HG02852 (cell line): Measurements from ENCODE around the gene GRIN2A.

ENCODE experiments used
- ATAC-seq: cut with Tn5 transposase; IDR thresholded peaks from one replicate; pipeline ENCODE4 v1.9.1; 2021; ENCODE audit warnings: mild to moderate bottlenecking, moderate library complexity; ENCODE audit not compliant: unreplicated experiment

Gene GRIN2A

DNA sequence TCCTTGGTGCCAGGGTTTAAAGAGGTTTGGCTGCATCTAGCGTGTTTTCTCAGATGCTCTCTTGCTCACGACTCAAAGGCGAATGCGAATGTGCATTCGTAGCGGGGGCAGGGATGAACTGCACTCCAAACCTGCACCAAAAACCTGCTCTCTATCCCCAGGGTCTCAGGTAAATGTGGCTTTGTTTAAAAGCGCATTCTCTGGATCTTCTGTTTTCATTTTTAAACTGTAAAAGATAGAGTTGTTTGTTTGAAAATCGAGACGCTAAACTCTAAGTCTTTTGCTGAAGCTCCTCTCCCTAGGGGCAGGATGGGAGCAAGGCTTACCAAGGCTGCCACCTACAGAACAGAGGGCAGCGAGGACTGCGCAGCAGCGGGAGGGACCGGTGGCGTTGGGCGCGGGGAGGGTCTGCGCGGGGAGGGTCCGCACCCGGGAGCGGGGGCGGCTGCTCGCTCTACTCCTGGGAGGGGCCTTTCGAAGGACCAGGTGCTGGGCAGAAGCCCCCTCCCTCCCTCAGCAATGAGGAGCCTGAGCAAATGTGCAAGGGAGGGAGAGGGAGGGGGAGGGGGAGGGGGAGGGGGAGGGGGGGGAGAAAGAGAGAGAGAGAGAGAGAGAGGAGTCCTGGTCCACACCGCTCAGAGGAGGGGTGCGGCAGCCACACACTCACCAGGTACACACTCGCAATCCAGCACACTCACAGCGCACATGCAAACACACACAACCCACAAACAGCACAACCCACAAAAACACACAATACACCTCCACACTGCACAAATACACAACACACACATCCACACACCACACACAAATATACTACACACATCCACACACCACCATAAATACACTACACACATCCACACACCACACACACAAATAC lies 142.8 kb downstream of the GRIN2A start:
- ATAC-seq: no peak

DNA sequence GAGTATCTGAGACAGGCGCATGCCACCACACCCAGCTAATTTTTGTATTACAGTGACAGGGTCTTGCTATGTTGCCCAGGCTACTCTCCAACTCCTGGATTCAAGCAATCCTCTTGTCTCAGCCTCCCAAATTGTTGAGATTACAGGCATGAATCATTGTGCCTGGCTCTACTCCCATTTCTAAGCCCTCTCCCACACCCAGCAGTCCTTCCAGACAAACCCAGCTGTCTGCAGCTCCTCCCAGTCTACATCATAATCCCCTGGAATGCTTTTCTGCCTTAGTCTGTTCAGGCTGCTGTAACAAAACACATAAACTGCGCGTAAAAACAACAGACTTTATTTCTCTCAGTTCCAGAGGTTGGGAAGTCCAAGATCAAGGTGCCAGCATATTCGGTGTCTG lies 144.5 kb downstream of the GRIN2A start:
- no peak for ATAC-seq

DNA sequence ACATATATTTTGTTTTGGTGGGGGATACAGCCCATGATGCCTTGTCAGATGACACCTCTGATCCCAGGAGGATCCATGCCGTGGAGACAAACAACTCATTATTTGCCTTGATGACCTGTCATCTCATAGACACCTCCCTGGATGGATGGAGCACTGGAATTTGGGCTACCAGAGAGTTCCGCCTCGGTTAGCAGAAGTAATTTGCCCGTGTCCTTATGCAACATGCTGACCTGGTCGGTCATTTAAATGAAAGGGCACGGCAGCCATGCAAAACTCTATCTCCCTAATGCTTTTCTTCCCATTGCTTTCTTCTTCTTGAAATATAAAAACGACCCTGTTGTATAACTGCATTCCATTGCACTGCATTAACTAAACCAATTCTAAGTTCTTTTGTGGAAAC lies 145.3 kb downstream of the GRIN2A start:
- ATAC-seq: no peak

DNA sequence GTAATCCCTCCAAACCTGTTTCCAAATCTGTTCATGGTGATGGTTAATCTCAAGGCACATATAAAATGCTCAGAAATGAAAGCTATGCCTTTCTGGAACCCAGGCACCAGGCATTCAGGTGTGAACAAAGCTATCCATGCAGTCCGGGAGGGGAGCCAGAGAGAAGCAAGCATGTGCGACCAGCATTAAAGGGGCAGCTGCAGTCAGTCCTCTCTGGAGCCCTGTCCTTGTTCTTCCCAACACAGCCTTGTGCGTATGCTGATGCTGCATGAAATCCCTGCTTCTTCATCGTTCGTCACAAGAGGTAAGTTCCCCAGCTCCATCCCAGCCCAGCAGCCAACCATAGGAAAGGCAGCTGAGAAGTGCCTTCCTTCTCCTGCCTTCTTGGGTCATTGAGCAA lies 148.7 kb downstream of the GRIN2A start:
- no peak for ATAC-seq

DNA sequence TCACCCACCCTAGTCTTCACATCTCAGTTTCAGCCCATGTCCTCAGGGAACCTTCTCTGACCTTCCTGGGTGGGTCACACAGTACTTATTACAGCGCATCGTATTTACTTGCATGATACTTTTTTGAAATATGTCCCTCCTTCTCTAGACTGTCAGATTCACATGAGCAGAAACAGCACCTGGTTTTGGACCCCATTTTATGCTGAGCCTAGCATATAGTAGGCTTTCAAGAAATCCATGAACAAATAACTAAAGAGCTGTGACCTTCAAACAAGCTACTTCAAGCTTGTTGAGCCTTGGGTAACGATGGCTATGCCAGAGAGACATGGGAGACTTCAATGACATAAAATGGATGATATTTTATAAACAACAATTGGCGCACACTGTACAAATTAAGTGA lies 150.3 kb downstream of the GRIN2A start:
- ATAC-seq: no peak

DNA sequence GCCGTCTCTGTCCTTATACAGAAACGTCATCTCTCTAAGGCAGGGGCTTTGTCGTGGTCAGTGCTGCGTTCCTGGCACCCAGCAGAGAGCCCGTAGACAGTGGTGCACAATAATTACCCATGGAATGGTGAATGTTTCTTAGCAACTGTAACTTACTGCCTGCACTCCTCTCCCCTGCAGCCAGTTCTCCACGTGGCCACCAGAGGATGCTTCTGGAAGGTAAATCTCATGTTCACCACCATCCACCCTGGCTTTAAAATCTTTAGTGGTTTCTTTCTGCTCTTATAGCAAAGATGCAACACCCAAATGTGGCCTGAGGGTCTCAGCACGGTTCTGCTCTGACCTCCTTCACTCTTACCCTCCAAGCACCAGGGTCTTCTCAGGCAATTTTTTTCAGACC lies 150.8 kb downstream of the GRIN2A start:
- ATAC-seq: no peak

GRCh38 chr16:10028644-10029043 lies 153.6 kb downstream of the GRIN2A start:
- ATAC-seq: no peak

GRCh38 chr16:10027553-10027952 lies 154.7 kb downstream of the GRIN2A start:
- no peak for ATAC-seq

DNA sequence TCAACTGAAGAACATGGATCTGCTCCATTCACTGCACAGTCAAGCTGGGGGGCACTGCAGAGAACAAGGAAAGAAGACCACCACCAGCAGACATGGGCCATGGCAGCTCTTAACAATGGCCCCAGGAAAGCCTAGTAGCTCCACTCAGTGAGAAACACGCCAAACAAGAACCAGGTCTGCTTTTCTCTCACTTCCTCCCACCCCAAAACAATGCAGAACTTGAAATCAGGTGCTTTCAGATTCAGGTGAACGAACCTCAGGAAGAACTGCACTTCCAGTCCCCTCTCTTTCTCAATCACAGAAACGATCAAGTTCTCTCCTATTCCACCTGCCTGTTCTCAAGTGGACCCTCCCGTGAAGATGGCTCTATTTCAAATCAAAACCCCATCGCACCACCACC lies 155.6 kb downstream of the GRIN2A start:
- no peak for ATAC-seq

DNA sequence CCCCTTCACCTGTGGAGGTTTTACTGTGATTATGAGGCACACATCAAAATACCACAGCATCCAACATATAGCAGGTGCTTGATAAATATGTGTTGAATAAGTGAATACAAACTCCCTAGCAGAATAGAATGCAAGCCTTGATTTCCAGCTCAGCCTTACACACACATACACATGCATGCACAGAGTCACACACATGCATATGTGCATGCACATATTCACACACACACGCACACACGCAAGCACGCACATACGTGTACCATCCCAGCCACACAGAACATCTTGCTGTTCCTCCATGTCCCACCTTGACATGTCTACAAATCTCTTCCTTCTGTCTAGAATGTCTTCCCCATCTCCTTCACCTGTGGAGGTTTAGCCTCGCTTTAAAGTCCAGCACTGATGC lies 160.1 kb downstream of the GRIN2A start:
- ATAC-seq: no peak

- no peak for ATAC-seq
Observed at GRCh38 chr16:10020866-10021265, 161.4 kb downstream of the GRIN2A start.

DNA sequence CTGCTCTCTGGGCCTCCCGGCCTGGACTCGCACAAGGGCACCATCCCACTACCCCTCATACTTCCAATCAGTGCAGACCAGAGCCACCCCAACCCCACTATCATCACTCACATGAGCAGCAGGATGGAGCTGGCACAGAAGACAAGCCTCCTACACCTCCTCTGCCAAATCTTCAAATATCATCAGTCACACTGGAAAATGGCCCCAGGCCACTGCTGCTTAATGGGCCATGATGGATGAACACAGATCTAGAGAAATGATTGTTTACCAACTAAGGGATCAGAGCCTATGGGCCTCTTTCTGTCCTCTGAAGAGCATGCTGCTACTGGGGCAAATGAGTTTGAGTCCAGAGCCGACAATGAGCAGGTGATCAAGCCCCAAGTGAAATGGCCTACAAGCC lies 165.5 kb downstream of the GRIN2A start:
- no peak for ATAC-seq

DNA sequence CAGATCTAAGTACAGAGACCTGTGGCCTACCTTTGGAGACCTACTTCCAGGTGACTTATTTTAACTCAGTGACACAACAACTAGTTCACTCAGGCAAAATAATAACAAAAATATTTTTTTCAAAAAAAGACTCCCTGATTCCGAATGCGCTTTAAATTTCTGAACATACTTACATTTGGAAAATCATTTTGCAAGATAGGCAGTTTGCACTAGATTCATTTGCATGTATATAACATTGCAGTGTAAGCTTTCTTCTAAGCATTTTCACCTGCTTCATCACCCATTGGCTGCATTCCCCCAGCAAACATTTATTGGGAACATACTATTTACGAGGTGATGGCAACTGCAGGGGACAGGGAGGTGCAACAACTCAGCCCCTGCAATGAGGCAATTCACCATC lies 166.8 kb downstream of the GRIN2A start:
- no peak for ATAC-seq

- ATAC-seq: no peak
Observed at GRCh38 chr16:10013774-10014173, 168.5 kb downstream of the GRIN2A start.

GRCh38 chr16:10013364-10013763 lies 168.9 kb downstream of the GRIN2A start:
- ATAC-seq: no peak

GRCh38 chr16:10009684-10010083 lies 172.5 kb downstream of the GRIN2A start:
- no peak for ATAC-seq

- no peak for ATAC-seq
Observed at GRCh38 chr16:10003486-10003885, 178.7 kb downstream of the GRIN2A start.

GRCh38 chr16:10001258-10001775 lies 180.9 kb downstream of the GRIN2A start:
- no peak for ATAC-seq

DNA sequence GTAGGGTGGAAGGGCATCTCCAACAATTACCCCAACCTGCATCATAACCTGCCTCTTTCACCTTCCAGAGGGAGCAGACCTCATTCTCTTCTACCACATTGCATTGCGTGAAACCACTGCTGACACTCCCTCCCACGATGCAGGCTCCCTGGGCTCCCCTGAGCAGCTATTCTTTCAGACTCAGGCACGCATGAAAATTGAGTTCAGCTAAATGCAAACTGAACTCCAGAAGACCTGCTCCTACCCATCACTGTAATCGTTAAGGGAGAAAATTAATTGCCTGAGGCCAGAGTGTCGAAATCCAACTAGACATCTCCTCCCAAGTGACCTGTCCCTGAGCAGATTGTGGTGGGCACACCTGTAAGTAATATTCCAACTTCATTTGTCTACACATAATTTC lies 186.0 kb downstream of the GRIN2A start:
- ATAC-seq: no peak

DNA sequence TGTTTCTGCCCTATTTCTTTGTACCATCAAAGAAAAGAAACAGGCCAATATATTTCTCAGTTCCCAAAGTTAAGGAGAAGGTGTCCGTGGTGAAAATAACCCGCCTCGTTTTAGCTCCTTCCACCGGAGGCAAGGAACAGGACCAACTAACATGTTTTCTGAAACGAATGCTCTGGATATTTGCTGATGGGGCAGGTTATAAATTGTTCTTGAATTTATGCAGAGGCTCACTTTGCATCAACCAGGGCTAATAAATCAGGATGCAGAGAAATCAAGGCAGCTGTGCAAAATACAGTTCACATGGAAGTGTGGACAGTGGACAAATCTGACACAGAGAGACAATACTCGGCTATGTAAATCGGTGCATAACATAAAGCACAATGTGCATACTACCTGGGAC lies 189.8 kb downstream of the GRIN2A start:
- no peak for ATAC-seq

GRCh38 chr16:9980981-9981380 lies 201.2 kb downstream of the GRIN2A start:
- ATAC-seq: no peak

GRCh38 chr16:9978160-9978725 lies 204.0 kb downstream of the GRIN2A start:
- ATAC-seq: no peak
